Superior temporal gyrus (tissue), 1 donor: ENCODE data around the gene PTRHD1.
"Not testable (repeated sequence)": the region's sequence is repeated elsewhere in the genome, so short reads cannot be mapped to it uniquely, and the experiment has no call there.

Experiments used
- DNase-seq: peaks from one replicate; pipeline ENCODE4 v3.0.0-alpha.2; 2016; ENCODE audit errors: extremely low spot score

PTRHD1 gene

GRCh38 chr2:24792874-24793760 lies at the start of gene PTRHD1, which contains the start of gene CENPO:
Gene PTRHD1 (minus strand): TSS chr2:24793391. CDS start chr2:24793377, 14 bp downstream.
Gene CENPO (plus strand): TSS chr2:24793425. CDS start chr2:24793920, 495 bp downstream.
- DNase-seq = peak; percentile 97

DNA sequence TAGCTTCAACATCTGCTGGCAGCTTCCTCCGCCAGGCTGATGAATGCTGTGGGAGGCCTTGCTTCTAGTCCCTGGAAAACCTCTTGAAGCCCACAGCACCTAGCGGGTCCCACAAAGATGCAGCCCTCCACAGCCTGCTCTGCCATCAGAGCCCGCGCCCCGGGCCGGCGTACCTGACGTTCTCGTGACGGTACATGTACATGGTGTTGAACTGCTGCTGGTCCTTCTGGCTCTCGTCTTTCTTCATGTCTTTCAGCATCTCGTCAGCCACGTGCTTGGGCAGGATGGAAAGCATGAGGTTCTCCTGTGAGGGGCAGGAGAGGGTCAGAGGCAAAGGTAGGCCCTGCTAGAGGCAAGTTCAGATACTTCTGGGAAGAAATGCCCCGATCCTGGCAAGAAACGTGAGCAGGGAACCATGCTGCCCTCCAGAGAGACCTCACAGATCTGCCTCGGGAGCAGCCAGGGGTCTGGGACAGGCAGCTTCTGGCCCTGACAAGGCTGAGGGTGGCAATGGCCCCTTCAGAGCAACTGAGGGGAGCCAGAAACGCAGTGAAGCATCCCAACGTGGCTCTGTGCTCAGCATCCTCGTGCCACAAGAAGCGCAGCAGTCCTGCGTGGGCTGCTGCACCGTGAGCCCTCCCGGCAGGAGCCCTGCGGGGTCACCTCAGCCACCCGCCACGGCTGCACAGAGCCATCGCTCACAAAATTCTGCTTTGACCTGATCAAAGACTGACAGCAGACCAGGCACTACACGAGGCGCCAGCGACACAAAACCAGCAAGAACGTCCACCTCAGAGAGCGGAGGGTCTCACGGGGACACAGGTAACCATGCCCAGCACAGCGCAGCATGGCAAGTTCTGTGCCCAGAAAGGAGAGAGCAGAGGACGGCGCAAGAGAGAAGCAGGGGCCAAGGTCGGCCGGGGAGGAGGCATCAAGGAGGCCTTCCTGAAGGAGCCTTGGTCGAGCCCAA lies 49.2 kb upstream of the PTRHD1 start:
- no peak for DNase-seq

- DNase-seq = no peak
Measured at GRCh38 chr2:24840962-24841945, 48.1 kb upstream of the PTRHD1 start.

DNA sequence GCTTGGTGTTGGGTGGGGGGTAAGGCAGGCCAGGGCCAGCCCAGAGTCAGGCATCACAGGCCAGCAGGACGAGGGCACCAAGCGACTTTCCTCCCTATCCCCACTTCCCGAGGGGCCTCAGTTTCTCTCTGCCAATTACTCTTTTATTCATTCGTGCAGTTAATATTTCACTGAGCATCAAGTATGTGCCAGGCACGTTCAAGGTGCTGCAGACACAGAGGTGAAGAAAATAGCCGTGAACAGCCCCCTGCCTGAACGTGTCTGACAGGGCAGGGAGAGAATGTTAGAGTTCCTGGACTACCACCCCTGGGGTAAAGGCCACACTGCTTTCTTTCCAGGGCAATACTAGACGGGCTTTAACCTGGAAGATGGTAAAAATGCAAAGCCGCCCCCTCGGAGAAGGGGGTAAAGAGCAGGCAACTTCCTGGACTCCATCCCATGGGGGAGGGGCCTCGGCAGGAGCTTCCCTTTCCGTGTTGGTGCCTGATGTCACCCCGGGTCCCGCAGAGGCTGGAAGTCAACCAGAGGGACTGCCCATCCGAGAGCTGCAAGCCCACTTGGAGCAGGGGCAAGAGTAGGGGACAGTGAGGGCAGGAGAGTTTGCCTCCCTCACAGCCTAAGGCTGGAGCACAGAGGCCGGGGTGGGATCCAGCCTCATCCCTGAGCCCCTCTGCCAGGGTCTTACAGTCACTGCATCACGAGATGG lies 47.1 kb upstream of the PTRHD1 start:
- DNase-seq = no peak

- no peak for DNase-seq
Measured at GRCh38 chr2:24839729-24840128, 46.5 kb upstream of the PTRHD1 start.

DNA sequence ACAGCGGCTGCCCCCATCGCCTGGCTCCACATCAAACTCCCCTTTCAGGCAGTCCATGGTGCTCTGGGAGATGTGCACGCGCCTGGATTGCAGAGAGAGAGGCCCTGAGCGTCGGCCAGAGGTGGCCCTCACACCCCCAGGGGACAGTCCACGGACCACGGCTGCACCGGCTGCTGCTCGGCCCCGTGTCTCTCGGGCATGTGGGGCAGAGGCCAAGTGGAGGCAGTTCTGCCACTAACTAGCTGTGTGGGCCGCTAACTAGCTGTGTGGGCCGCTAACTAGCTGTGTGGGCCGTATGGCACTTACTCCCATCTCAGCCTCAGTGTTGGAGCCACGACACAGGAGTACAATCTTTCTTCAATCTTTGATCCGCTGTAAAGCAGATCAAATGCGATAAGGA lies 45.4 kb upstream of the PTRHD1 start:
- no peak for DNase-seq

GRCh38 chr2:24837996-24838513 lies 44.9 kb upstream of the PTRHD1 start:
- DNase-seq = no peak

- DNase-seq = no peak
Measured at GRCh38 chr2:24836706-24837105, 43.5 kb upstream of the PTRHD1 start.

- no peak for DNase-seq
Measured at GRCh38 chr2:24836206-24836605, 43.0 kb upstream of the PTRHD1 start.

DNA sequence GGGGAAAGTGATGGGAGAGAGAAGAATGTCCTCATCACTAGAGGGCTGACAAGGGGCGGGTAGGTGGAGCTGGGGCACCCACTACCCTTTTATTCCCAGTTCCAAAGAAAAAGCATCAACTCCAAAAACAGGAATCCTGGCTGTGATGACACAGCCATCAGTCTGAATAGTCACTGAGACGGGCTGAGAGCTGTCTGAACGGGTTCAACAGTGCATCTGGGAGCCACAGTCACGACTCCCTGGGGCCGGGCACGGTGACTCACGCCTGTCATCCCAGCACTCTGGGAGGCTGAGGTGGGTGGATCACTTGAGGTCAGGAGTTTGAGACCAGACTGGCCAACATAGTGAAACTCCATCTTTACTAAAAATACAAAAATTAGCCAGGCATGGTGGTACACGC lies 42.2 kb upstream of the PTRHD1 start:
- not testable (repeated sequence) for DNase-seq

DNA sequence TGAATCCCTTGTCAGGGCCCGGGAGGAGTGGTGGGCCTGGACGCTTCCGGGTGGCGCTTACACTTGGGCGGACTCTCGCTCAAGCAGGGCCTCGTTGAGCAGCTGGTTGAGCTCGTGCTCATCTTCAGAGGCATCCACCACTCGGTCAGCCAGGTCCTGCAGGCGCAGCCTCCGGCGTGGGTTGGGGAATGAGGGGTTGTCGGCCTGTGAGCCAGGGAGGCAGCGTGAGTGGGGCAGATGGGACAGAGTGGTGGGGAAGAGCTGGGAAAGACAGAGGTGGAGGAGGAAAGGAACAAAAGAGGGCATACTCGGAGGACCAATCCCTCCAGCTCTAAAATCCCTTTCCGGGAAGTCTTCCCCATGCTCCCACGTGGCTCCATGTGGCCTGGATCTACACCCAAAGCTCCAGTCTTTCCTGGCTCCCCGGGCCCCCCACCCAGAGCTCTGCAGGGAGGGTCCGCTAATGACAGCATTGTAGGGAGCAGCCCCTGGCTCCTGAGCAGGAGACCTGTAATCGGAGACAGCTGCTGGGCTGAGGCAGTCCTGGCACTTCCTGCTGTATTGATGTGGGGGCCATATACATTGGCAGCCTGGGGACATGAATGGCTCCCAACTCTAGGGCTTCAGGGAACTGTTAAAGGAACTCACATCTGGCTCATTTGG lies 41.7 kb upstream of the PTRHD1 start:
- DNase-seq = no peak

DNA sequence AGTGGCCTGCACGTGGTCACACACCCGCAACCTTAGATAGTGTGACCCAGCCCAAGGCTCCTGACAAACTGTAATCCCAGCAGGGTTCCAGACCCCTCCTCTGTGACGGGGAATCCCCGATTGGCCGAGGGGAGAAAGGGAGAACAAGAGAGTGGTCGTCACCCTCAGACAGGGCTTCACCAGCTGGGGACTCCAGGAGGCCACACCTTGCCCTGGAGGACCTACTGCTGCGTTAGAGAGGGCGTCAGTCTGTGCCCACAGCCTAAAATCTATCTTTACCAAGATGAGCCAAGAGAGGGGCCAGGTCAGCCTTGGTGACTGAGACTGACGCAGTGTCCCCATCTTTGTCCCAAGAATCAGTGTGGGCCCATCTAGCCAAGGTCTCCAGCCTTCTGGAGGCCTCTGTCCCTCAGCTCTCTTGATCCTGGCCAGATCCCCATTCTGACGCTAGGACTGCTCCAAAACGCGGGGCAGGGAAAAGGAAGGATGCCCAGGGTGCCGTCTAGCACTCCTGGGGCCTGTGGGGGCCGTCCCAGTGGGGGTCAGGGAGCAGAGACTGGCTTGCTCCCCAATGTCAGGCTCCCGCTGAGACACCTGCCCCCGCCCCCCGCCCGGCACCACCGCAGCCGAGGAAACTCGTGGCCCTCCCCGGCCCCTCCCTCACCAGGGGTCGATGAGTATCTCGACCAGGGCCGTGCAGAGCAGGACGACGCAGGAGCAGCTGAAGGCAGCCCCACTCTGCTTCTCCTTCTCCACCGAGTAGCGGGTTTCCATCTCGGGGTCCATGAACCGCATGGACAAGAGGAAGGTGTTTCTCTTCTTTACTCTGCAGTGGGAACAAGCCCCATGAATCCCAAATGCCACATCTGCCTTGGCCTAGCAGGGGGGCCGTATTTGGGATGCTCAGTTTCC lies 40.9 kb upstream of the PTRHD1 start:
- DNase-seq = no peak

DNA sequence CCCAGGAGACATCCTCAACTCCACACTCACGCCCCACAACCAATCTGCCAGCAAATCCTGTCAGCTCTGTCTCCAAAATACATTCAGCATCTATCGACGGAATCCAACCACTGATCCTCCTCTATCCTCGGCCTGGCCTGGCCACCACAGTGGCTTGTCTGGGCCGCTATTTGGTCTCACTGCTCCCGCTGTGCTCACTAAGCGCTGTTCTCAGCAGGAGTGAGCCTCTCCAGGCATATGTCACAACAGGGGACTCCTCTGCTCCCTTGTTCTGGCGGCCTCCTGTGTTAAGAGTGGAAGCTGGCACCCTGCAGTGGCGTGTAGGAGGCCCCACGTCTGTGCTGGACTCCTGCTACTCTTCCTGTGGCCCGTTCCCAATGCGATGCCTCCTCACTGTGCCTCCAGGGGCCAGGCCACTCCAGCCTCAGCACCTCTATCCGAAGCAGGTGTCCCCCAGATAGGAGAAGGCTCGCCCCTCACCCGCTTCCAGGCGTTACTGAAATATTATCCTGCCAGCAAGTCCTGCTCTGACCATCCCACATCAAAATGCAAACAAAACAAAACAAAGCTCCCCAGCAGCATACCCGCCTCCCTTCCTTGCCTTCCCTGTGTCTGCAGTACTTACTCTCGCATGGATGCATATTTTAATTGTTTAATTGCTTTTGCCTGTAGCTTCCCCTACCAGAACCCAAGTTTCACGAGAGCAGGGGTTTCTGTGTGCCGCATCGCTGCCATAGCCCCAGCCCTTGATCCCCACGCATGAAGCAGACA lies 39.9 kb upstream of the PTRHD1 start:
- DNase-seq = no peak

DNA sequence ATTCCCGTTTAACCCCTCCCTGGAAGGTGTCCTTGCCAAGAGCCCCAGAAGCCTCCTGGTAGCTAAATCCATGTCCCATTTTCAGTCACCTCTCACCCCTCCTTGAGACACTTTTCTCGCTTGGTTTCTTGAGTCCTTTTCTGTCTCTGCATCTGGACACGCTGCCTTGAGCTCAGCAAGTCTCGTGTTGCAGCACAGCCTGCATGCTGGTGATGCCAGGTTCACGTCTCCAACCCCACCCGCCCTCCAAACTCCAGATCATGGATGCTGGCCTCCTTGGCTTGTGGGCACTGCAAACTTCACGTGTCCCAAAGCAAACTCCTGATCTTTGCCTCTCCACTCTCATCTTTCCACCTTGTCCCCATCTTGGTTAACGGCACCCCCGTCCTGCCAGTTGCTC lies 39.3 kb upstream of the PTRHD1 start:
- no peak for DNase-seq

DNA sequence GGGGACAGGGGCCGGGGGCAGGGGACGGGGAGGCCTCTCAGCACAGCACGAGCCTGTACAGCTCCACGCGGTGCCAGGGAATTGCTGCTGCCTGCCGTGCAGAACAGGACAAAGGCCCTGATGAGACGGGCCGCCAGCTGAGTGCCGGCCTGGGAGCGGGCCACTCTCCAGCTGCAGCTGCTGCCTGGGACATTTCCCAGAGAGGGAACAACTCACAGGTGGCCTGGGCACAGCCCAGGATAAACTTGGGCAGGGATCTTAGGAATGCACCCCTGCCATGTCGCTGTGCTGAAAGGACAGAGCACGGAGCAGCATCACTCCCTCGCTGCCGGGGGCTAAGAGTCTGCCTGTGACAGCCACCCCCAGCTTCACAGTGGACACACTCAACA lies 38.9 kb upstream of the PTRHD1 start:
- DNase-seq = peak; percentile 91

DNA sequence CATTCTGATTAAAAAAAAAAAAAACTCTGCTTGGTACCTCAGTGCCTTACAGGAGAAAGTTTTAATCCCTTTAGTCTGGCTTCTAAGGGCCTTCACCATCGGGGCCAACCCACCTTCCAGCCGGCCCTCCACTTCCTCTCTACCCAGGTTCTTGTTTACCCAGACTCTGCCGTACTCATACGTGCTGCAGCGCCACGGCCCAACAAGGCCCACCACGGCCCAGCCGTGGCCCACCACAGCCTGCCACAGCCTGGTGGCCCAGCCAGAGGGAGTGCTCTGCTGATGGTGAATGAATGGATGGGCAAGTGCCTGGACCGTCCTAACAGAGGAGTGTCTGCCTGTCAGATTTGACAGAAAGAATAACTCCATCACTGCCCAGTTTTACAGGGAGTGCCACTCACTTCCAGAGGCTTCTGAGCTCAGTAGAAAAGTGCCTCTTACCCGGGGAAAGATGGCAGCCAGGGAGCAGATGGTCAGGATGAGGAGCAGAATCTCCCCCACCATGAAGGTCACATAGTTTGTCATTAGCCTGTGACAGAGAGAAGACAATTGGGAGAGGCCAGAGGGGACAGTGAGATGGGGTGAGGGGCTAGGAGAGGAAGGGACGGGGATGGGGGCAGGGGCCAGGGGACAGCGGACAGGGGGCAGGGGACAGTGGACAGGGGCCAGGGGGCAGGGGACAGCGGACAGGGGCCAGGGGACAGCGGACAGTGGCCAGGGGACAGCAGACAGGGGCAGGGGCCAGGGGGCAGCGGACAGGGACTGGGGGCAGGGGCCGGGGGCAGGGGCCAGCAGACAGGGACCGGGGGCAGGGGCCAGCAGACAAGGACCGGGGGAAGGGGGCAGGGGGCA lies 38.3 kb upstream of the PTRHD1 start:
- DNase-seq = no peak

GRCh38 chr2:24830786-24831185 lies 37.6 kb upstream of the PTRHD1 start:
- no peak for DNase-seq
